Activated naive CD4-positive, alpha-beta T cell treated with Interleukin-2 at 50 U/mL for 16 hours (primary cell): ENCODE measurements around the gene UBAP2L.

Experiments
- DNase-seq: peaks from one replicate; pipeline ENCODE4 v3.0.0-alpha.2; 2020

Gene UBAP2L

GRCh38 chr1:154318386-154318785 is 97.6 kb downstream of the UBAP2L start:
- no peak for DNase-seq
